Thyroid gland (tissue), 4 donors: ENCODE results near the gene PLCG1. TPM values are rescaled to one million over a fixed set of nuclear protein-coding genes. Genes with fewer than 3 reads are reported as not detected.

ENCODE experiments used
- DNase-seq, 2 donors: peaks; one replicate each; pipeline ENCODE4 v3.0.0-alpha.2; 2019
- H3K27ac ChIP-seq, 3 donors: fragments of 200-600 bp; sonication (generic); 1 replicate in 2 of 3; 2 replicates in 1 of 3; pipeline ENCODE4 v1.5.1; 2016 to 2019; ENCODE audit warnings: mild to moderate bottlenecking in 1 of 3, moderate library complexity in 1 of 3
- H3K27me3 ChIP-seq: fragments of 200-600 bp; sonication (generic); one replicate; pipeline ENCODE4 v1.5.1; 2019
- H3K36me3 ChIP-seq, 2 donors: fragments of 200-600 bp; sonication (generic); one replicate each; pipeline ENCODE4 v1.5.1; 2016 to 2019
- H3K4me1 ChIP-seq, 2 donors: fragments of 200-600 bp; sonication (generic); one replicate each; pipeline ENCODE4 v1.5.1; 2017 to 2019
- H3K4me3 ChIP-seq, 3 donors: fragments of 200-600 bp; sonication (generic); replicated peaks in 1 of 3; 1 replicate in 2 of 3; 2 replicates in 1 of 3; pipeline ENCODE4 v1.5.1; 2016; ENCODE audit warnings: mild to moderate bottlenecking in 1 of 3
- H3K9me3 ChIP-seq: fragments of 200-600 bp; sonication (generic); one replicate; pipeline ENCODE4 v1.5.1; 2017
- POLR2A ChIP-seq, 2 donors: fragments of 450-650 bp; IDR thresholded peaks; one replicate each; pipeline ENCODE4 v1.6.1; 2017; ENCODE audit warnings: antibody characterized with exemption in 2 of 2, mild to moderate bottlenecking in 2 of 2, moderate library complexity in 1 of 2
- WGBS, 2 donors: methylation state at CpG; one replicate each; pipeline ENCODE4 v1.1.5; 2017; 5-methylcytosine and 5-hydroxymethylcytosine counted together
- intact Hi-C: fragments of 100-400 bp; cut with DNase I; formaldehyde crosslinking; loops from one replicate; pipeline ENCODE4 v1.15.1; 2023
- total RNA-seq, 4 donors: library from RNA; depleted of rRNA; stranded (reverse); fragments of >200 nt; gene quantifications; one replicate each; pipeline ENCODE4 v1.2.3, GENCODE V29; 2016
- TF ChIP-seq, protein P1 (sequence below), 6 experiments: fragments of 200-600 bp in 3 of 6; fragments of 450-650 bp in 3 of 6; sonication (generic) in 3 of 6; IDR thresholded peaks; one replicate each; pipeline ENCODE4 v1.5.1; 2016 to 2019; ENCODE audit warnings: antibody characterized with exemption in 6 of 6, mild to moderate bottlenecking in 2 of 6, inconsistent platforms in 1 of 6, moderate library complexity in 1 of 6

PLCG1 gene
- total RNA-seq, 4 donors from 2014 or later, result 146 to 252 (median 164) TPM

DNA sequence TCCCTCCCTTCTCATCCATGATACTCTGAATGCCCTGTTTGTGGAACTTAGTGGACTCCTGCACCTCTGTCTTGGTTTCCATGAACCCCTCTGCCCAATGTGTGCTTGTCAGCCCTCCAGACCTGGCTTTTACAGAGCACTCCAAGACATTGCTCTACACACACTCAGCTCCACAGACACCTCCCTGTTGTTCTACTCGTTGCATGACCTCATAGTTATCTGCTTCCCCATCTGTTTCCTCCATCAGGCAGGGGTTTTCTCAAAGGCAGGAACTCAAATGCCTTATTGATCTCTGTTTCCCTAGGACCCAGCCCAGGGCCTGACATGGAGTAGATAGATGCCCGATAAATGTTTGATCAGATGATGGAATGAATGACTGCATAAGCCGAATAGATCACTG lies 13.3 kb downstream of the PLCG1 start:
- no peak for DNase-seq
- Histone ChIP-seq H3K27ac (peak overlapping the region in 2 of 3 donors; percentile 27 to 79), H3K27me3 (no peaks in the 10 kb centered on the region), H3K9me3 (no peaks in the 10 kb centered on the region), H3K4me1 (peaks cover 74 to 93% of the 10 kb centered on the region in 2 donors), H3K4me3 (no peak overlapping the region), H3K36me3 (no peaks in the 10 kb centered on the region)
- TF ChIP-seq, protein P1, sequence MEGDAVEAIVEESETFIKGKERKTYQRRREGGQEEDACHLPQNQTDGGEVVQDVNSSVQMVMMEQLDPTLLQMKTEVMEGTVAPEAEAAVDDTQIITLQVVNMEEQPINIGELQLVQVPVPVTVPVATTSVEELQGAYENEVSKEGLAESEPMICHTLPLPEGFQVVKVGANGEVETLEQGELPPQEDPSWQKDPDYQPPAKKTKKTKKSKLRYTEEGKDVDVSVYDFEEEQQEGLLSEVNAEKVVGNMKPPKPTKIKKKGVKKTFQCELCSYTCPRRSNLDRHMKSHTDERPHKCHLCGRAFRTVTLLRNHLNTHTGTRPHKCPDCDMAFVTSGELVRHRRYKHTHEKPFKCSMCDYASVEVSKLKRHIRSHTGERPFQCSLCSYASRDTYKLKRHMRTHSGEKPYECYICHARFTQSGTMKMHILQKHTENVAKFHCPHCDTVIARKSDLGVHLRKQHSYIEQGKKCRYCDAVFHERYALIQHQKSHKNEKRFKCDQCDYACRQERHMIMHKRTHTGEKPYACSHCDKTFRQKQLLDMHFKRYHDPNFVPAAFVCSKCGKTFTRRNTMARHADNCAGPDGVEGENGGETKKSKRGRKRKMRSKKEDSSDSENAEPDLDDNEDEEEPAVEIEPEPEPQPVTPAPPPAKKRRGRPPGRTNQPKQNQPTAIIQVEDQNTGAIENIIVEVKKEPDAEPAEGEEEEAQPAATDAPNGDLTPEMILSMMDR (IDR thresholded peaks at IDR 0.05), result no peak
- no peak for TF ChIP-seq POLR2A (IDR thresholded peaks at IDR 0.05)
- intact Hi-C loops, result no loop called here
- WGBS, 2 donors, result 57 to 73% methylated on average over 3 of the region's 3 CpGs

DNA sequence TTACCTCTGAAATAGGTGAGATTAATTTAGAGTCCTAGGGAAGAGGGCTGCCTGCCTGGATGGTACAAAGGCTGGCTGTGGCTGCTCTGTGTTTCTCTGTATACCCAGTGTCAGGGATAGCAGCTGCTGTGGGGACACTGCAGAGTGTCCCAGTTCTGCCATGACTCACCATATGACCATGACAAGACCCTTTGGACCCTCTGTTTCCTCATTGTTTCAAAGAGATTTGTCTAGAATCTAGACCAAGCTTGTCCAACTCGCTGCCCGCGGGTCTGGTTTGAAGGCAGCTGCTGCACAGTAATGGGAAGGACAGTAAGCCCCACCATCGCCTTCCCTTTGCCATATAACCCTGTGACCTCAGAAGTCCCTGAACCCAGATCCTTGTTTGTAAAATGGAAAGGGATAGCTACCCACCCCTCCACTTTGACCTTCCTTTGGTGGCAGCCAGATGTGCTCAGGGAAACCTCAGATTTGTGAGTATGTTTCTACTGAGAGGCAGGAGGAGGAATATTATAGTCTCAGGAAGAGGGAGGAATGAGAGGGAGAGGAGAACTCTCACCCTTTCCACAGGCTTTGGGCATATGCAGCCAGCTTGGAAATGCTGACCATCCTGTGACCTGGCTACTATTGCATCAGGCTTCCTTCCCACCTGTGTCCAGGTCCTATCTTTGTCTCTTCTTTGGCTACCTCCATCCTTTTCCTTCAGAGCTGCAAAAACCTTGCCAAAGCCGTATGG lies 14.0 kb downstream of the PLCG1 start:
- WGBS, 2 donors, result 93 to 94% methylated on average over 5 of the region's 5 CpGs
- TF ChIP-seq POLR2A (IDR thresholded peaks at IDR 0.05), result no peak
- TF ChIP-seq, protein P1 (IDR thresholded peaks at IDR 0.05), result no peak
- peak overlapping the region in 2 of 3 donors; percentile 27 to 79 for H3K27ac ChIP-seq

DNA sequence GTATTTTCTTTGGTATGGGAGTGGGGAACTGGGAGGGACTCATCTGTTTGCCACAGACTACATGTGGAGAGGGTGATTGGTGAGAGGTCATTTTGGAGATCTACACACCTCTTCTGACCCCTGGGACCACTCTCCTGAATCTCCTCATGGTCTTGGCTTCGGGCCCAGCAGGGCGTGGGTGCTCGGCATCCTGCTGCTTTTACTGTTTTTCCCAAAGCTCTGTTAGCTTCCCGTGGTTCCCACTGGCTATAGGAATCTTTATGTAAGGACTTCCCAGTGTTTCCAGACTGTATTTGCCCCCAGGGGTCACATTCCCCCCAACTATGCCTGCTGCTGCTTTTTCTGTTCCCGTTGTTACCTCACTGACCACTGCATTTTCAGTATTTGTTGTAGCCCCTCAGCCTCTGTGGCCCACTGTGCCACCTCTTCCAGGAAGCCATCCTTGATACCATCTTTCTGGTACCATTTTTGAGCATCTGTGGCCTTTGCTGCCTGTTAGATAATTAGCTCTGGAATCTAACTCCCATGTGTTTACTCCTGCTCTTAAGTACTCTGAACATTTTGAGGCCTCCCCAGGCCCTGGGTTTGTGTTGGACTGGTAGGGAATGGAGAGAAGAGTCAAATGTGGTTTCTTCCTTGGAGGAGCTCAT lies 14.9 kb downstream of the PLCG1 start:
- Histone ChIP-seq H3K27me3 (no peaks in the 10 kb centered on the region), H3K4me1 (peaks cover 70 to 93% of the 10 kb centered on the region in 2 donors), H3K4me3 (no peak overlapping the region), H3K36me3 (no peaks in the 10 kb centered on the region), H3K9me3 (no peaks in the 10 kb centered on the region), H3K27ac (peak overlapping the region in 2 of 3 donors; percentile 5 to 79)
- intact Hi-C loops, result no loop called here
- TF ChIP-seq POLR2A (IDR thresholded peaks at IDR 0.05), result no peak
- TF ChIP-seq, protein P1 (IDR thresholded peaks at IDR 0.05), result no peak
- WGBS, 2 donors, result 53 to 55% methylated on average over 5 of the region's 5 CpGs
- DNase-seq, result no peak

More for the DNA sequence above, 14.0 kb downstream of the PLCG1 start:
- H3K27me3 ChIP-seq, result no peaks in the 10 kb centered on the region
- H3K9me3 ChIP-seq, result no peaks in the 10 kb centered on the region
- H3K4me3 ChIP-seq, result no peak overlapping the region
- peaks cover 68 to 93% of the 10 kb centered on the region in 2 donors for H3K4me1 ChIP-seq
- H3K36me3 ChIP-seq, result no peaks in the 10 kb centered on the region
- intact Hi-C loops, result no loop called here
- no peak for DNase-seq

DNA sequence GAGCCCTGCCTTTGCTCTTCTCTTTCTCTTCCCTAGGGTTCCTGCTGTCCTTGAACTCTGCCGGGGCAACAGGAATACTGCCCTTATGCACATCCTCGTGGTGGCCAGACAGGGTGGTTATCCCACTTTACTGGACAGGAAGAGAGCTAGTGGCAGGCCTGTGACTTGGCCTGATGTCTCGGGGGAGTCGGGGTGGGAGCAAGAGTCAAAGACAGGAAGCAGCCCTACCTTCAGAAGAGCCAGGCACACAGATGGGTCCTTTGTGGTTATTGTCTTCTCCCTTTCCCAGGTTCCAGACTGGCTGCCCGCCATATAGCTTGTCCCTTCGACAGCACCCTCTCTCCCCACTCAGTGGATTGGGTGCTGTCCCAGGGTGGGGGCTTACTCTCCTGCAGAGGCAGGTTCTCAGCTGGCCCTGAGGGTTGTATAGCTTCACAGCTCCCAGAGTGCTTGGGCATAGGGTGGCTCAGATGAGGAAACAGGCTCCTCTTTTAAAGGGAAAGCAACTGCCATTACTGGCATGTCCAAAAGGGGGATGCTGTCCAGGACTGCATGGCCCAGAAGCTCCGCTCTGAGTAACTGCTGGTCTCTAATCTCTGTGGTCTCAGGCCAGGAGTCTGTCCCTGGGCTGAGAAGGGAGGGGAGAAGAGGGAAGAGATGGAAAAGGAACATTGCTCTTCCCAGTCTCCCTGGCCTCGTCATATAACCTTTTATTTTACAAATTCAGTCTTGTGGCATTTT lies 17.3 kb downstream of the PLCG1 start:
- H3K9me3 ChIP-seq, result no peaks in the 10 kb centered on the region
- no peaks in the 10 kb centered on the region for H3K27me3 ChIP-seq
- peaks cover 0 to 2% of the 10 kb centered on the region in 2 donors for H3K36me3 ChIP-seq
- H3K4me3 ChIP-seq, result no peak overlapping the region
- H3K27ac ChIP-seq, result peak overlapping the region in 2 of 3 donors; percentile 50 to 79
- TF ChIP-seq, protein P1 (IDR thresholded peaks at IDR 0.05), result no peak
- TF ChIP-seq POLR2A (IDR thresholded peaks at IDR 0.05), result no peak
- DNase-seq, result no peak
- H3K4me1 ChIP-seq, result peaks cover 66 to 92% of the 10 kb centered on the region in 2 donors
- intact Hi-C loops, result no loop called here
- 73 to 86% methylated on average over 8 of the region's 8 CpGs for WGBS, 2 donors
